GM12874 (cell line): ENCODE results near the gene ITGB5.

Experiments
- CTCF ChIP-seq: IDR thresholded peaks from 2 replicates; pipeline ENCODE4 v1.5.1; 2011; ENCODE audit warnings: low read depth, mild to moderate bottlenecking, control low read depth, low read length, moderate library complexity; ENCODE audit not compliant: insufficient read depth

The ITGB5 gene

GRCh38 chr3:124813541-124813940 lies 73.6 kb downstream of the ITGB5 start:
- no peak for TF ChIP-seq CTCF

GRCh38 chr3:124812291-124813265 lies 74.6 kb downstream of the ITGB5 start:
- no peak for TF ChIP-seq CTCF

- TF ChIP-seq CTCF, result no peak
Measured at GRCh38 chr3:124811436-124811835, 75.7 kb downstream of the ITGB5 start.

- TF ChIP-seq CTCF, result no peak
Measured at GRCh38 chr3:124810970-124811369, 76.2 kb downstream of the ITGB5 start.

- no peak for TF ChIP-seq CTCF
Measured at GRCh38 chr3:124809039-124809438, 78.1 kb downstream of the ITGB5 start.

GRCh38 chr3:124805671-124806070 lies 81.5 kb downstream of the ITGB5 start:
- no peak for TF ChIP-seq CTCF

GRCh38 chr3:124804875-124805274 lies 82.3 kb downstream of the ITGB5 start:
- no peak for TF ChIP-seq CTCF
